Left hindlimb (tissue), 1 donor: ENCODE data around the gene PSMD14.
"Not testable (repeated sequence)": the region's sequence is repeated elsewhere in the genome, so short reads cannot be mapped to it uniquely, and the experiment has no call there.

Experiments
- DNase-seq: peaks from one replicate; pipeline ENCODE4 v3.0.0-alpha.2; 2018

Gene PSMD14

DNA sequence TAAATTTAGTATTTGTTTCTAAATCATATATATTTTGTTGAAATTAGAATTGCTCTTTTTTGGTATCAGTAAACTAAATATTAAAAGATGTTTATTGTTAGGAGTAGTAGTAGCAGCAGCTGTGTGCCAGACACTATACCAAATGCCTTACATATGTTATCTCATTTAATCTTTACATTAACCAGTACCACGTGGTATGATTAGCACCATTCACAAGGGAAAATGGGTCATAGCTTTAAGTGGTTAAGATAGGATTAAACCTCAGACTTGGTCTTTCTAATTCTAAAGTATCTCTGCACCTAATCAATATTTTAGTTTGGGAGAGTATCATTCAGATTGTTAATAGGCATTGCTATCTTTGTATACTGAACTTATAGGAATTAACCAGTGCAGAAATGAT, 29.0 kb downstream of the PSMD14 start:
- DNase-seq: no peak

GRCh38 chr2:161339532-161339931, 31.3 kb downstream of the PSMD14 start:
- not testable (repeated sequence) for DNase-seq

GRCh38 chr2:161340930-161341413, 32.7 kb downstream of the PSMD14 start:
- DNase-seq: not testable (repeated sequence)

GRCh38 chr2:161343235-161343634, 35.0 kb downstream of the PSMD14 start:
- DNase-seq: no peak

DNA sequence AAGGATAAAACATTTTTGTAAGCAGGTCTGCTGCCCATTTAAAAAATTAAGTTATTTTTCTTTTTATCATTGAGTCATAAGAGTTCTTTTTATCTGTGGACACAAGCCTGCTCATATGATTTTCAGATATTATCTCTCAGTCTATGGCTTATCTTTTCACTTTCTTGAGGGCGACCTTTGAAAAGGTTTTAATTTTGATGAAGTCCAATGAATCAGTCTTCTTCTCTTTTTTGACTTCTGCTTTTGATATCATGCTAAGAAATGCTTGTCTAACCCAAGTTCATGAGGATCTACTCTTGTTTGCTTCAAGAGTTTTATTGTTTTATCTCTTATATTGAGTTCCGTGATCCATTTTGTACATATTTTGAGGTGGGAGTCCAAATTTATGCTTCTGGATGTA, 36.5 kb downstream of the PSMD14 start:
- DNase-seq: no peak

- no peak for DNase-seq
Measured at GRCh38 chr2:161351678-161352077, 43.5 kb downstream of the PSMD14 start.

DNA sequence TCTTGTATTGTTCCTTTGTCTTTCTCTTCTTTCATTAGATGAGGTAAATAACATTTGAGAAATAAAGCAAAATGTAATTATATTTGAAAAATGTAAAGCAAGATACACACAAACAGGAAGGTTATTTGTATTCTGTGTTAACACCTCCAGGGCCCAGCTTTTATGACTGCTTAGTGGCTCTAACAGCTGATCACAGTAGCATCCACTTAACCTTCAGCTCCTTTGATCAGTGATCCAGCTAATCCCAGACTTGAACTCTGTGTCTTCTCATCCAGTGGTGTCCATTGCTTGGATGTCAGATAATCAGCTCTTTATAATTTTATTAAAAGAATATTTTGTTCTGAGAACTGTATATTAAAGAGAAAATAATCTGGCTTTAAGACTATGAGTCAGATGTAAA, 44.5 kb downstream of the PSMD14 start:
- no peak for DNase-seq

- DNase-seq: no peak
Measured at GRCh38 chr2:161353543-161353942, 45.3 kb downstream of the PSMD14 start.

GRCh38 chr2:161354106-161354505, 45.9 kb downstream of the PSMD14 start:
- no peak for DNase-seq

DNA sequence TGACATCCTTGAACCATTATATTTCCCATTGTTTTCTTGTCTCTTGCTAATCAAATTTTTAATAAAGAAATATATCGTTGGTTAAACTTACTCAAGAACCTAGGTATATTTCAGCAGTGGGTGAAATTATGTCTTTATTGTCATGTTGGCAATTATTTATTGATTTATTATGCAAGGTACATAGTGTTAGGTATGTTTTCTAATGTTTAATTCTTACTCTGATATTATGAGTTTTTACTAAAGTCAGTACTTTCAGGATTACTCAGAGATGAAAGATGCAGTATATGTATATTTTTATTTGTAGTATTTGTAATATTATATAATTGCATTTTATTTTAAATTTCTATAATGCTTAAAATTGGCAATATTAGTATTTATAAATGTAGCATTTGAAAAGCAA, 46.9 kb downstream of the PSMD14 start:
- DNase-seq: no peak

GRCh38 chr2:161355983-161356382, 47.8 kb downstream of the PSMD14 start:
- DNase-seq: no peak

- DNase-seq: no peak
Measured at GRCh38 chr2:161357097-161357496, 48.9 kb downstream of the PSMD14 start.

DNA sequence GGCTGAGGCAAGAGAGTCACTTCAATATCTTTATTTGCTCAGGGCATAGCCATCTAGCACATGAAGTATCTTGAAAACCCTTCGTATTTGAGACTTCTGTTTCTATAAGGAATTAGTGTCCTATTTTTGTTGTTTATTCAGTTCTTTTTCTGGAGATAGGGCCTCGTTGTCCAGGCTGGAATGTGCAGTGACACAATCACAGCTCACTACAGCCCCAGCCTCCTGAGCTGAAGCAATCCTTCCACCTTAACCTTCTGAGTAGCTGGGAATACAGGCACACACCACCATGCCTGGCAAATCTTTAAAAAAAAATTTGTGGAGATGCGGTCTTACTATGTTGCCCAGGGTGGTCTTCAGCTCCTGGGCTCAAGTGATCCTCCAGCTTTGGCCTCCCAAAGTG, 50.6 kb downstream of the PSMD14 start:
- no peak for DNase-seq

DNA sequence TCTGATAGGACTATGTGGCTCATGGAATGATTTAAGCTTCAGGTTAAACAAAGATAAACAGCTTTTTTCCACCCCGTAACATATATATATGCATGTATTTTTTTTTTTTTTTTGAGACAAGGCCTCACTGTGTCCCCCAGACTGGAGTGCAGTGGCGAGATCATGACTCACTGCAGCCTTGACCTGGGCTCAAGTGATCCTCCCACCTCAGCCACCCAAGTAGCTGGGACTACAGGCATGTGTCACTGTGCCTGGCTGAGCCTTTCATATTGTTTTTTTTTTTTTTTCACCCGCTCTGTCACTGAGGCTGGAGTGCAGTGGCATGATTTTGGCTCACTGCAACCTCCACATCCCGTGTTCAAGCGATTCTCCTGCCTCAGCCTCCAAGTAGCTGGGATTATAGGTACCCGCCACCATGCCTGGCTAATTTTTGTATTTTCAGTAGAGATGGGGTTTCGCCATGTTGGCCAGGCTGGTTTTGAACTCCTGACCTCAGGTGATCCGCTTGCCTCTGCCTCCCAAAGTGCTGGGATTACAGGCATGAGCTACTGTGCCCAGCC, 52.0 kb downstream of the PSMD14 start:
- not testable (repeated sequence) for DNase-seq

- no peak for DNase-seq
Measured at GRCh38 chr2:161362568-161363166, 54.4 kb downstream of the PSMD14 start.

DNA sequence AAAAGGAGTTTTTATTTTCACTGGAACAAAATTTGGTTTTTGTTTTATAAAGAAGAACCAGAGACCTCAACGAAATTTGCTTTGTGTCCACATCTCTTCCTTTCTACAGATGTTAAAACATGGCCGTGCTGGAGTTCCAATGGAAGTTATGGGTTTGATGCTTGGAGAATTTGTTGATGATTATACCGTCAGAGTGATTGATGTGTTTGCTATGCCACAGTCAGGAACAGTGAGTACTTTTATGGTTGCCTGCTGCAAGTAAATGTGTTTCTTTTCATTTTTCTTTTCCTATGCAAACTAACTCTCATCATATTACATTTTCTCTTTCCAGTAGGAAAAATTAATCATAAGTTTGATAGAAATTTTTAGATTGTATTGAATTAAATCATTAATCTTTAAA, 59.5 kb downstream of the PSMD14 start:
- DNase-seq: no peak

DNA sequence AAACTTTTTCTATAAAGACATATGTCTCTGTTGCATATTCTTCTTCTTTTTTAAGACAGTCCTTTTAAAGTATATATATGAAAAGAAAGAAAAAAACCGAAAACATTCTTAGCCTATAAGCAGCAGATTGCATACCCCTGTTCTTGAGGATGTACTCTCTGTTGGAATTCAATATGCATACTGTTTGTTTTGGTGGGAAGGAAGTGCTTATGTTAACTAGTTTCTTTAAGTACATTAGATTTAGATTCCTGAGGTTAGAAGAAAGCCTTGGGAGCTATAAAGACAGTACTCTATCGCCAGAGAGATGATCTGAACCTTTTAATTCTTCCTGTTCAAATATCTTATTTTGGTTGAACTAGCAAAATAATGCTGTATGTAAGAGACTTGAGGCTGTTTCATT, 61.1 kb downstream of the PSMD14 start:
- DNase-seq: no peak

DNA sequence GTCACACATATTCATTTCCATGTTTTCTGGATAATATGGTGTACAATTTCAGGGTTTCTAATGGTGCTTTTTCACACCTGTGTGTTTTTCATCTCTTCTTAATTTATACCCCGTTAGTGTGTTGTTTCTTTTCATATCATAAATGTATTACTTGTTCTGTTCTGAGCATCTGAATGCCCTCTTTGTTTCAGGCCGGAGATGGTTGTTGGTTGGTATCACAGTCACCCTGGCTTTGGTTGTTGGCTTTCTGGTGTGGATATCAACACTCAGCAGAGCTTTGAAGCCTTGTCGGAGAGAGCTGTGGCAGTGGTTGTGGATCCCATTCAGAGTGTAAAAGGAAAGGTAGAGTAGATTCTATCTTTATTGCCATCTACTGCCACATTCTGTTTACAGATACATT, 62.8 kb downstream of the PSMD14 start:
- no peak for DNase-seq

DNA sequence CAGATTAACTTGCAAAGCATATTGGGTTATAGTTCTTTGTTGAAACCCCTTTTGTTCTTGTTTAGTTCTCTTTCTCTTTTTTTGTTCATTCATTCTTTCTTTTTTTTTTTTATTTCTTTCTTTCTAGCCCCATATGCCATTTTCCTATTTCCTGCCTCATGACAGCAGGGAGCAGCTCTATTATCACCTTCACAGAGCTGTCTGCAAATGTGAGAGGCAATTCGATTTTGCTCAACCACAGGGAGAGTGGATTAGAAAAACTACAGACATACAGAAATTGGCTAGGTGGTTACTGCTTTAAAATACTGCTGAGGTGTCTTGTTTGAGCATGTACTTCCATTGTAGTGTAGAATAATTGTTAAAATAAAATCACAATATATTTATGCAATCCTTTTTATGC, 63.6 kb downstream of the PSMD14 start:
- no peak for DNase-seq

- DNase-seq: no peak
Measured at GRCh38 chr2:161373942-161374341, 65.7 kb downstream of the PSMD14 start.

DNA sequence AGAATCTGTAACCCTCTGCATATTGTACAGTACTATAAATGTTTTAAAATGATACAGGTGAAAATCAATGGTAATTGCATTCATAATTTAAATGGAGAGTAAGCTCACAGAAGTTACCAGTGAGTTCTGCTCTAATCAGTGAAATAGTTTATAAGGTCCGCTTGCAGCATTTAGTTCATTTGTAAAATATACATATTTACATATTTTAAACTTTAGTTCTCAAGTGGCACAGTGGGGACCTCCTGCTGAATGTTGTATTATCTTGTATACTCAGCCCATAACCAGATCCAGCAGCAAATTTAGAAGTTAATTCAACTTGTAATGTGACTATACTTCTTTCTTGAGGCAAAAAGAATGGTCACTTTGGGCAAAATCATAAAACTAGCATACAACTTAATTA, 66.2 kb downstream of the PSMD14 start:
- no peak for DNase-seq

GRCh38 chr2:161379740-161380139, 71.5 kb downstream of the PSMD14 start:
- DNase-seq: no peak

DNA sequence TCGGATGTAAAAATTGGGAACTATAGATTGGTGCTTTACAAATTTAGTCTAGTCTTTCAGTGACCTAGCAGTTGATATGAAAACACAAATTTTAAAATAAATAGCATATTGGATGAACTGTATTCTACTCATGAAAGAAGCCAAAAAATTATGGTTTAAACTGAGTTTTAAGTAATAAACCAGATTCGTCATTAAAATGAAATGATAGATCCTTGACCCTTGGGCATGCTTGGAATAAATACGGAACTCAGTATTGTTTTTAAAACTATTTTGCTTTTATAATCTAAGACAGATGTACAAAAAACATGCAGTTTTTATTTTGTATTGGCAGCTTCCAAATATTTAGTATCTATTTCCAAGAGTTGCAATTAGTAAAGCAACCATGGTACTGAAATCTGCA, 73.3 kb downstream of the PSMD14 start:
- DNase-seq: no peak

DNA sequence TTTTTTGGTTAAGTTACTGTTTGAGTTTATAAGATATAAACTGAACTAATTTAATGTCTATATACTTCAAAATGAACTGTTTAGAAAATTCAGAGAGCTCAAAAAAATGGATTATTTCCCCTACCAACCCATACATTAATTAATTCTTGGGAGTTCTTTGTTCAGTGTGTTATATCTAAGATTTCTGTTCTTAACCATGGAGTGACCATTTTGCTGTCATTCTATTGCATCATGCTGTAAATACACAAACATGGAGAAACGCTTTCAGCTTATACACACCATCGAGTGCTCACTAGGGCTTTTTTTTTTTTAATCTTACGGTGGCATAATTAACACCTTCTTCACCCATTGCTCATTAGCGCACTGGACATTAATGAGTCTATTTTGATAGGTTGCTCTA, 74.5 kb downstream of the PSMD14 start:
- DNase-seq: no peak

DNA sequence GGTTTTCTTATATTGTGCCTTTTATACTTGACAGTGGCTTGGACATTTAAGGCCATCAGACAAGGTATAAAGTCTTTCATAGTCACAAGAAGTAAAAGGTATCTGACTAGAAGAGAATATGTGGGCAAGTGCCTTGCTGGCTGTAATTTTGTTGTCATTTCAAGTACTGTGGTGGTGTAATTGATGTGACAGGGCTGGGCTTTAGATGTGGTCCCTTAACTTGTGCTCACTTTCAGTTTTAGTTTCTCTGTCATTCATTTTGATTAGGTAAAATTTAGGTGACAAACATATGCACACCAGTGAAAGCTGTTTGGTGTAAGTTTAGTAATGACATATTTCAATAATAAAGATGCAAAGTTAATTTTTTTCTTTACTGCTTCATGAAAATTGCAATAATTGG, 76.6 kb downstream of the PSMD14 start:
- no peak for DNase-seq
